IPS-11a (cell line): ENCODE results near the gene PROKR2.

Experiments
- H3K4me3 ChIP-seq: one replicate; pipeline ENCODE4 v1.5.1; 2013; ENCODE audit warnings: low read depth, low read length, control low read depth

PROKR2 gene

GRCh38 chr20:5316188-5317158 lies at the start of gene PROKR2:
TSS of gene PROKR2 (minus strand) at chr20:5316954. CDS start at chr20:5314369, 2,585 bp downstream.
- peak within 1 kb of the TSS; percentile 81 for H3K4me3 ChIP-seq

GRCh38 chr20:5364997-5365597 lies 48.3 kb upstream of the PROKR2 start:
- no peak overlapping the region for H3K4me3 ChIP-seq

GRCh38 chr20:5364136-5364821 lies 47.5 kb upstream of the PROKR2 start:
- no peak overlapping the region for H3K4me3 ChIP-seq

GRCh38 chr20:5362771-5363170 lies 46.0 kb upstream of the PROKR2 start:
- no peak overlapping the region for H3K4me3 ChIP-seq

GRCh38 chr20:5361176-5361575 lies 44.4 kb upstream of the PROKR2 start:
- H3K4me3 ChIP-seq, result no peak overlapping the region

GRCh38 chr20:5357946-5358345 lies 41.2 kb upstream of the PROKR2 start:
- H3K4me3 ChIP-seq, result no peak overlapping the region

- H3K4me3 ChIP-seq, result no peak overlapping the region
These were observed 40.2 kb upstream of the PROKR2 start for GRCh38 chr20:5356941-5357340.

GRCh38 chr20:5354901-5355300 lies 38.1 kb upstream of the PROKR2 start:
- H3K4me3 ChIP-seq, result no peak overlapping the region

GRCh38 chr20:5353624-5354496 lies 37.1 kb upstream of the PROKR2 start:
- no peak overlapping the region for H3K4me3 ChIP-seq

- no peak overlapping the region for H3K4me3 ChIP-seq
These were observed 32.7 kb upstream of the PROKR2 start for GRCh38 chr20:5349448-5349847.

- H3K4me3 ChIP-seq, result no peak overlapping the region
These were observed 25.3 kb upstream of the PROKR2 start for GRCh38 chr20:5342021-5342420.

GRCh38 chr20:5331340-5331739 lies 14.6 kb upstream of the PROKR2 start:
- H3K4me3 ChIP-seq, result no peak overlapping the region

- no peak overlapping the region for H3K4me3 ChIP-seq
These were observed 11.5 kb upstream of the PROKR2 start for GRCh38 chr20:5328268-5328667.

GRCh38 chr20:5327356-5327755 lies 10.6 kb upstream of the PROKR2 start:
- H3K4me3 ChIP-seq, result no peak overlapping the region

GRCh38 chr20:5315807-5316187 lies 957 bp downstream of the PROKR2 start:
- H3K4me3 ChIP-seq, result peak overlapping the region; percentile 81

GRCh38 chr20:5313916-5314315 lies 2.8 kb downstream of the PROKR2 start:
- H3K4me3 ChIP-seq, result no peak overlapping the region

GRCh38 chr20:5312518-5312917 lies 4.2 kb downstream of the PROKR2 start:
- no peak overlapping the region for H3K4me3 ChIP-seq

GRCh38 chr20:5309971-5310370 lies 6.8 kb downstream of the PROKR2 start:
- H3K4me3 ChIP-seq, result no peak overlapping the region

- H3K4me3 ChIP-seq, result no peak overlapping the region
These were observed 17.9 kb downstream of the PROKR2 start for GRCh38 chr20:5298811-5299210.

- no peak overlapping the region for H3K4me3 ChIP-seq
These were observed 19.3 kb downstream of the PROKR2 start for GRCh38 chr20:5297280-5298004.
